B cell (primary cell): ENCODE measurements around the gene OOSP4A.

Experiments used
- EZH2 ChIP-seq: IDR thresholded peaks from 2 replicates; pipeline ENCODE4 v1.6.1; 2012; ENCODE audit warnings: borderline replicate concordance, low read depth, mild to moderate bottlenecking, moderate library complexity, low read length; ENCODE audit not compliant: insufficient read depth, poor library complexity, severe bottlenecking
- TF ChIP-seq, protein P1 (sequence below): fragments of 200-600 bp; IDR thresholded peaks from one replicate; pipeline ENCODE4 v1.8.0; 2022; ENCODE audit warnings: antibody characterized with exemption, mild to moderate bottlenecking

- TF ChIP-seq, protein P1, sequence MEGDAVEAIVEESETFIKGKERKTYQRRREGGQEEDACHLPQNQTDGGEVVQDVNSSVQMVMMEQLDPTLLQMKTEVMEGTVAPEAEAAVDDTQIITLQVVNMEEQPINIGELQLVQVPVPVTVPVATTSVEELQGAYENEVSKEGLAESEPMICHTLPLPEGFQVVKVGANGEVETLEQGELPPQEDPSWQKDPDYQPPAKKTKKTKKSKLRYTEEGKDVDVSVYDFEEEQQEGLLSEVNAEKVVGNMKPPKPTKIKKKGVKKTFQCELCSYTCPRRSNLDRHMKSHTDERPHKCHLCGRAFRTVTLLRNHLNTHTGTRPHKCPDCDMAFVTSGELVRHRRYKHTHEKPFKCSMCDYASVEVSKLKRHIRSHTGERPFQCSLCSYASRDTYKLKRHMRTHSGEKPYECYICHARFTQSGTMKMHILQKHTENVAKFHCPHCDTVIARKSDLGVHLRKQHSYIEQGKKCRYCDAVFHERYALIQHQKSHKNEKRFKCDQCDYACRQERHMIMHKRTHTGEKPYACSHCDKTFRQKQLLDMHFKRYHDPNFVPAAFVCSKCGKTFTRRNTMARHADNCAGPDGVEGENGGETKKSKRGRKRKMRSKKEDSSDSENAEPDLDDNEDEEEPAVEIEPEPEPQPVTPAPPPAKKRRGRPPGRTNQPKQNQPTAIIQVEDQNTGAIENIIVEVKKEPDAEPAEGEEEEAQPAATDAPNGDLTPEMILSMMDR = no peak
- no peak for TF ChIP-seq EZH2
Observed at GRCh38 chr11:60003729-60004128, 39.9 kb downstream of the OOSP4A start.
